KMS-11 (cell line): Measurements from ENCODE around the gene CACNG6.

Source experiments
- H2AFZ ChIP-seq: fragments of 200-600 bp; sonication (generic); 2 replicates; pipeline ENCODE4 v1.6.1; 2016; ENCODE audit warnings: antibody characterized with exemption, mixed run types, low read depth
- H3K27ac ChIP-seq: fragments of 200-600 bp; sonication (generic); 2 replicates; pipeline ENCODE4 v1.6.1; 2016; ENCODE audit warnings: mild to moderate bottlenecking, mixed run types
- H3K27me3 ChIP-seq: fragments of 200-600 bp; sonication (generic); 2 replicates; pipeline ENCODE4 v1.6.1; 2017; ENCODE audit warnings: mild to moderate bottlenecking, low read depth, mixed run types, moderate library complexity; ENCODE audit not compliant: insufficient read depth
- H3K36me3 ChIP-seq: fragments of 200-600 bp; sonication (generic); 2 replicates; pipeline ENCODE4 v1.6.1; 2017; ENCODE audit warnings: mild to moderate bottlenecking, mixed run types; ENCODE audit not compliant: insufficient read depth
- H3K4me1 ChIP-seq: fragments of 200-600 bp; sonication (generic); 2 replicates; pipeline ENCODE4 v1.6.1; 2016; ENCODE audit warnings: mild to moderate bottlenecking, low read depth, mixed run types; ENCODE audit not compliant: poor library complexity, severe bottlenecking
- H3K4me2 ChIP-seq: fragments of 200-600 bp; sonication (generic); 2 replicates; pipeline ENCODE4 v1.7.0; 2016; ENCODE audit warnings: mild to moderate bottlenecking, mixed run types
- H3K4me3 ChIP-seq: fragments of 200-600 bp; sonication (generic); IDR thresholded peaks from 2 replicates; pipeline ENCODE4 v1.6.1; 2017; ENCODE audit warnings: low read depth, low read length, mixed read lengths; ENCODE audit not compliant: insufficient read depth
- H3K79me2 ChIP-seq: fragments of 200-600 bp; sonication (generic); 2 replicates; pipeline ENCODE4 v1.6.1; 2016; ENCODE audit warnings: low read depth, mixed run types; ENCODE audit not compliant: insufficient read depth
- H3K9ac ChIP-seq: fragments of 200-600 bp; sonication (generic); 2 replicates; pipeline ENCODE4 v1.6.1; 2016; ENCODE audit warnings: mild to moderate bottlenecking, mixed run types
- H4K20me1 ChIP-seq: fragments of 200-600 bp; sonication (generic); 2 replicates; pipeline ENCODE4 v1.6.1; 2016; ENCODE audit warnings: mild to moderate bottlenecking, mixed run types; ENCODE audit not compliant: insufficient read depth
- TF ChIP-seq, protein P1 (sequence below): fragments of 200-600 bp; sonication (generic); conservative IDR thresholded peaks from 2 replicates; pipeline ENCODE4 v1.6.1; 2017; ENCODE audit warnings: low read depth, mild to moderate bottlenecking, antibody characterized with exemption, low read length, moderate library complexity, mixed read lengths

The CACNG6 gene

DNA sequence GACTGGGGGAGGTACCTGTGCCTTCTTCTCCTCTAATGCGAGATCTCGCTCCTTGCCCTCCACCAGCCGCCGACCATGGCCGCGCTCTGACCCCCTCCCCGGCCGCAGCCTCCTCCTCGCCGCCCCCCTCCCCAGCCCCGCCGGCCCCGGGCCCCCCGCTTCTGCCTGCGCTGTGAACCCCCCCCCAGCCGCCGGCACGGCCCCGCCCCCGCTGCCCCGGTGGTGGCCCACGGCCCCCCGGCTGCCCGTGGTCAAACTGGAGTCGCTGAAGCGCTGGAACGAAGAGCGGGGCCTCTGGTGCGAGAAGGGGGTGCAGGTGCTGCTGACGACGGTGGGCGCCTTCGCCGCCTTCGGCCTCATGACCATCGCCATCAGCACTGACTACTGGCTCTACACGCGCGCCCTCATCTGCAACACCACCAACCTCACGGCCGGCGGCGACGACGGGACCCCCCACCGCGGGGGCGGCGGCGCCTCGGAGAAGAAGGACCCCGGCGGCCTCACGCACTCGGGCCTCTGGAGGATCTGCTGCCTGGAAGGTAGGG, 28.5 kb upstream of the CACNG6 start, which contains the start of gene CACNG8:
Gene CACNG8 (plus strand): TSS at position 51 of the 545 bp plus-strand sequence.
- no peak within 1 kb of the TSS for H3K27ac ChIP-seq
- H3K27me3 ChIP-seq: peaks cover 6% of the 10 kb centered on the region; the same call in 1 of the 2 replicates
- H3K79me2 ChIP-seq: no peaks in the 10 kb centered on the region

DNA sequence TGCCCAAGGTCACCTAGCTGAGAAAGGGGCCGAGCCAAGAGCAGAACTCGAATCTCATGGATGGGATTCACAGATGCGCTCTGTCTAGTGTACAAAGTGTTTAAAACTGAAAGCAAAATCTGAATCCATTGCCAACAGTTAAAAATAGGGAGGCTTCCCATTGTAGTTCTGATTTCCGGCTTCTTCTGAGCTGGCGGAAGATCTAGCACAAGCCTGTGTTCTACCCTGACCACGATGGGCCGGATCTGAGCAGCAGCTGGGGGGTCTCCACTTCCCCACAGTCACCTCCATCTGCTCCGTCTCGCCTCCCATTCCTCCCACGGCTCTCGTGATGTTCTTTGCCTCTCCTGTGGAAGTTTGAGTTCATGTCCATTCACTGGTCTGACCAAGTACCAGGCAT, 26.3 kb upstream of the CACNG6 start:
- no peaks in the 10 kb centered on the region for H4K20me1 ChIP-seq
- no peaks in the 10 kb centered on the region for H3K36me3 ChIP-seq
- no peak overlapping the region for H2AFZ ChIP-seq
- no peak overlapping the region; the same call in 1 of the 2 replicates for H3K4me2 ChIP-seq
- no peaks in the 10 kb centered on the region for H3K79me2 ChIP-seq
- H3K9ac ChIP-seq: no peak overlapping the region
- H3K4me1 ChIP-seq: no peaks in the 10 kb centered on the region
- H3K4me3 ChIP-seq: no peak overlapping the region
- no peak overlapping the region for H3K27ac ChIP-seq
- TF ChIP-seq, protein P1, sequence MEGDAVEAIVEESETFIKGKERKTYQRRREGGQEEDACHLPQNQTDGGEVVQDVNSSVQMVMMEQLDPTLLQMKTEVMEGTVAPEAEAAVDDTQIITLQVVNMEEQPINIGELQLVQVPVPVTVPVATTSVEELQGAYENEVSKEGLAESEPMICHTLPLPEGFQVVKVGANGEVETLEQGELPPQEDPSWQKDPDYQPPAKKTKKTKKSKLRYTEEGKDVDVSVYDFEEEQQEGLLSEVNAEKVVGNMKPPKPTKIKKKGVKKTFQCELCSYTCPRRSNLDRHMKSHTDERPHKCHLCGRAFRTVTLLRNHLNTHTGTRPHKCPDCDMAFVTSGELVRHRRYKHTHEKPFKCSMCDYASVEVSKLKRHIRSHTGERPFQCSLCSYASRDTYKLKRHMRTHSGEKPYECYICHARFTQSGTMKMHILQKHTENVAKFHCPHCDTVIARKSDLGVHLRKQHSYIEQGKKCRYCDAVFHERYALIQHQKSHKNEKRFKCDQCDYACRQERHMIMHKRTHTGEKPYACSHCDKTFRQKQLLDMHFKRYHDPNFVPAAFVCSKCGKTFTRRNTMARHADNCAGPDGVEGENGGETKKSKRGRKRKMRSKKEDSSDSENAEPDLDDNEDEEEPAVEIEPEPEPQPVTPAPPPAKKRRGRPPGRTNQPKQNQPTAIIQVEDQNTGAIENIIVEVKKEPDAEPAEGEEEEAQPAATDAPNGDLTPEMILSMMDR: no peak
- peaks cover 6% of the 10 kb centered on the region; the same call in 1 of the 2 replicates for H3K27me3 ChIP-seq

More for the DNA sequence above, 28.5 kb upstream of the CACNG6 start, which contains the start of gene CACNG8:
- TF ChIP-seq, protein P1: no peak
- Histone ChIP-seq H2AFZ (no peak within 1 kb of the TSS), H3K4me2 (no peak within 1 kb of the TSS), H3K4me3 (no peak within 1 kb of the TSS), H3K4me1 (no peaks in the 10 kb centered on the region), H4K20me1 (no peaks in the 10 kb centered on the region), H3K9ac (no peak within 1 kb of the TSS), H3K36me3 (no peaks in the 10 kb centered on the region)

DNA sequence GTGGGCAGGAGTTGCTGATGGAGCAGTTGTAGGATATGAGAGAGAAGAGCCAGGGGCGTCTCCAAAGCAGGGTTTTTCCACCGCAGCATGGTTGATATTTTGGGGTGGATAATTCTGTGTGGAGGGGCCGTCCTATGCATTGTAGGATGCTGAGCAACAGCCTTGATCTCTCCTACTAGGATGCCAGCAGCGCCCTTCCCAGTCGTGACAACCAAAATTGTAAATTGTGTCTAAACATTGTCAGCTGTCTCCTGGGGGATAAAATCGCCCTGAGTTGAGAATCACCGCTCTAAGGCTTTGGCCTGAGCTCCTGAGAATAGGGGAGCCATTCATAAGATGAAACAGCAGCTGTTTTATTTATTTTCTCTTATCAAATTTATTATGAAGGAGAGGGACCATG, 24.5 kb upstream of the CACNG6 start:
- Histone ChIP-seq H3K27ac (no peak overlapping the region), H3K4me3 (no peak overlapping the region), H4K20me1 (no peaks in the 10 kb centered on the region), H3K4me1 (no peaks in the 10 kb centered on the region), H3K79me2 (no peaks in the 10 kb centered on the region), H2AFZ (no peak overlapping the region), H3K27me3 (peaks cover 6% of the 10 kb centered on the region; the same call in 1 of the 2 replicates), H3K4me2 (no peak overlapping the region), H3K36me3 (no peaks in the 10 kb centered on the region), H3K9ac (no peak overlapping the region)
- TF ChIP-seq, protein P1: no peak

DNA sequence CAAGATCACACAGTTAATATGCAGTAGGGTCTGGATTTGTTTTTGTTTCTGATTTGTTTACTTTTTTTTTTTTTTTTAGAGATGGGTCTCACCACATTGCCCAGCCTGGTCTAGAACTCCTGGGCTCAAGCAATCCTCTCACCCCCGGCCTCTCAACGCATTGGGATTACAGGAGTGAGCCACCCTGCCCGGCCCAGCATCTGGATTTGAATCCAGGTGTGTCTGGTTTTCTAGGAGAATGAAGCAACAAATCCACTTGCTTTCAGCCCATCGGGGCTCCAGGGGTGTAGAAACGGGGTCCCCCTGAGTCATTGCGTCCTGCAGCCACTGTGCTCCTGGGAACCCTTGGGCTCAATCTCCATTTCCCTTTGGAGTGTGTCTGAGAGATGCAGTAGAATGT, 22.1 kb upstream of the CACNG6 start:
- Histone ChIP-seq H4K20me1 (no peaks in the 10 kb centered on the region), H3K27ac (no peak overlapping the region), H3K9ac (no peak overlapping the region), H3K4me1 (no peaks in the 10 kb centered on the region), H2AFZ (no peak overlapping the region), H3K36me3 (no peaks in the 10 kb centered on the region), H3K79me2 (no peaks in the 10 kb centered on the region), H3K27me3 (peaks cover 6% of the 10 kb centered on the region; the same call in 1 of the 2 replicates), H3K4me2 (no peak overlapping the region), H3K4me3 (no peak overlapping the region)
- TF ChIP-seq, protein P1: no peak
